HepG2 (cell line): ENCODE results near the gene CCDC136. TPM values are rescaled to one million over a fixed set of nuclear protein-coding genes. Genes with fewer than 3 reads are reported as not detected.

ENCODE experiments used
- HDAC1 ChIP-seq: sonication (generic); formaldehyde crosslinking; IDR thresholded peaks from 2 replicates; pipeline ENCODE4 v1.5.1; 2020; ENCODE audit warnings: mild to moderate bottlenecking, missing genetic modification reagents
- IKZF4 ChIP-seq: sonication (generic); formaldehyde crosslinking; IDR thresholded peaks from 2 replicates; pipeline ENCODE4 v1.5.1; 2020; ENCODE audit warnings: borderline replicate concordance, mild to moderate bottlenecking, low read depth, missing genetic modification reagents; ENCODE audit errors: not compliant biosample characterization
- MAZ ChIP-seq, 2 experiments: sonication (generic) in 1 of 2; formaldehyde crosslinking in 1 of 2; IDR thresholded peaks; 2 replicates each; pipeline versions ENCODE4 v1.5.0 to v1.6.1; 2012 to 2020; ENCODE audit warnings: low read depth in 2 of 2, mild to moderate bottlenecking in 2 of 2, borderline replicate concordance in 1 of 2, improper control_type of control experiment in 1 of 2, low read length in 1 of 2, missing genetic modification reagents in 1 of 2, moderate library complexity in 1 of 2
- RBFOX2 ChIP-seq: fragments of 200-400 bp; formaldehyde crosslinking; IDR thresholded peaks from 2 replicates; pipeline ENCODE4 v1.6.1; 2017; ENCODE audit warnings: low read depth, mild to moderate bottlenecking, low read length
- RFXAP ChIP-seq: sonication (generic); formaldehyde crosslinking; IDR thresholded peaks from 2 replicates; pipeline ENCODE4 v1.4.0; 2020; ENCODE audit warnings: missing genetic modification reagents, borderline replicate concordance
- YEATS2 ChIP-seq: sonication (generic); formaldehyde crosslinking; IDR thresholded peaks from 2 replicates; pipeline ENCODE4 v1.4.0; 2020; ENCODE audit warnings: missing genetic modification reagents, borderline replicate concordance
- ZBTB2 ChIP-seq: sonication (generic); formaldehyde crosslinking; IDR thresholded peaks from 2 replicates; pipeline ENCODE4 v1.8.0; 2022; ENCODE audit warnings: low read depth, missing genetic modification reagents
- ZNF333 ChIP-seq: sonication (generic); formaldehyde crosslinking; IDR thresholded peaks from 2 replicates; pipeline ENCODE4 v1.4.0; 2020; ENCODE audit warnings: mild to moderate bottlenecking, missing genetic modification reagents, borderline replicate concordance
- ZNF574 ChIP-seq: sonication (generic); formaldehyde crosslinking; IDR thresholded peaks from 2 replicates; pipeline ENCODE4 v1.4.0; 2020; ENCODE audit warnings: missing genetic modification reagents
- ZNF703 ChIP-seq: sonication (generic); formaldehyde crosslinking; IDR thresholded peaks from 2 replicates; pipeline ENCODE4 v1.5.1; 2020; ENCODE audit warnings: missing genetic modification reagents, mild to moderate bottlenecking, moderate library complexity, borderline replicate concordance
- polyA plus RNA-seq, 8 experiments: library from polyadenylated mRNA; depleted of rRNA in 3 of 8; stranded (reverse) in 7 of 8; unstranded in 1 of 8; fragments of >200 nt; fragmentation: Illumina TruSeq in 4 of 8; extraction: Trizol in 4 of 8; gene quantifications; 2 replicates each; pipeline versions ENCODE4 v1.2.1 to v1.2.3, GENCODE V29; 2011 to 2016; ENCODE audit warnings: low read depth in 4 of 8, missing spikeins in 1 of 8, mixed read lengths in 1 of 8; ENCODE audit not compliant: insufficient read depth in 1 of 8
- total RNA-seq, 5 experiments: library from RNA; depleted of rRNA; stranded (reverse); fragments of >200 nt; fragmentation: Illumina TruSeq; extraction: Trizol; gene quantifications; 2 replicates each; pipeline ENCODE4 v1.2.3, GENCODE V29; 2016; ENCODE audit warnings: low read depth in 1 of 5
- TF ChIP-seq, protein P1 (sequence below): IDR thresholded peaks from 2 replicates; pipeline ENCODE4 v1.6.1; 2012; ENCODE audit warnings: inconsistent platforms
- TF ChIP-seq, protein P2 (sequence below): sonication (generic); formaldehyde crosslinking; IDR thresholded peaks from 2 replicates; pipeline ENCODE4 v1.4.0; 2020; ENCODE audit warnings: missing genetic modification reagents
- TF ChIP-seq, protein P3 (sequence below): sonication (generic); formaldehyde crosslinking; IDR thresholded peaks from 2 replicates; pipeline ENCODE4 v1.4.0; 2020; ENCODE audit warnings: missing genetic modification reagents
- TF ChIP-seq, protein P4 (sequence below): sonication (generic); formaldehyde crosslinking; IDR thresholded peaks from 2 replicates; pipeline ENCODE4 v1.8.0; 2022; ENCODE audit warnings: missing genetic modification reagents, mild to moderate bottlenecking, borderline replicate concordance

CCDC136 gene
- total and polyA plus RNA-seq, 2 of the 13 experiments (the other 11 are each of a cell fraction or from before 2014, with no cell fraction given) = 0.04 to 0.38 TPM

DNA sequence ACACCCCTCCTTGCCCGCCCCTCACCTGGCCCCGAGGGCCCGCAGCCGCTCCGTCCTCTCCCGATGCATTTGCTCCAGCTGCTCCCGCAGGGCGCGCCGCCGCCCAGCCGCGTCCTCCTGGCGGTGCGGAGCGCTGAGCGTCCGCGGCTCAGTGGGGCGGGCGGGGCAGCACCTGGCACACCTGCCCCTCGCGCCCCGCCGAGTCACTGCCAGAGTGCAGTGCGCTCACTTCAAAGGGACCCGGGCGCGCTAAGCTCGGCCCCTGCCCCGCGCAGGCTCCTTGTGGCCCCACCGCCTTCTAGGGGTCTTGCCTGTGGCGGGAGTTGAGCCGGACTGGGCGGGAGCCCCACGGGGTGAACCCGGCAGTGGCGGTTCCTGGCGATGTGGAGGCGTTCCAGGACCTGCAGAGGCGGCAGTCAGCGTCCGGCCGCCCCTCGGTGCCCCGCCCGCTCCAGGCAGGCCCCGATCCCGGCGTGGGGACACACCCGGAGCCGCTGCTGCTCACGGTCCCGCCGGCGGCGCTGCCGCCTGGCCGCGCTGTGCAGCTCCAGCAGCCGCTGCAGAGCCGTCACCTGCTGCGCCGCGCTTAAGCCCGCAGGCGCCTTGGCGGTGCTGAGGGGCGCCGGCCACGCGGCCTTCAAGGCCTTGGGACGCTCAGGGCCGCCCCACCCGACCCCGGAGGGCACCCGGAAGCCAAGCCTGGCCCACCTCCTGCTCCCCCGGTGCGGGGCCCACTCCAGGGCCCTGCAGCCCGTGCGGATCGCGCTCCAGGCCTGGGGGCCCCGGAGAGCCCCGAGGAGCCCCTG, 77.6 kb downstream of the CCDC136 start (continued):
- TF ChIP-seq MAZ (IDR thresholded peaks at IDR 0.05; ENCODE audit: borderline replicate concordance, low read depth, low read length) (no peak; the same call in 1 of the 2 replicates), MAZ (CRISPR knock-in tag; IDR thresholded peaks at IDR 0.05; ENCODE audit: low read depth) (peak; percentile 84), HDAC1 (CRISPR knock-in tag) (peak; percentile 4; the same call in 1 of the 2 replicates), IKZF4 (CRISPR knock-in tag) (peak; percentile 53), ZNF333 (CRISPR knock-in tag) (peak; percentile 82; the same call in 1 of the 2 replicates), ZNF703 (CRISPR knock-in tag) (peak; percentile 43; the same call in 1 of the 2 replicates), RBFOX2 (peak; percentile 57), RFXAP (CRISPR knock-in tag) (0 out of 2 replicates have a peak, but pooled peaks have one; percentile 33), ZNF574 (peak; percentile 64), YEATS2 (no peak), ZBTB2 (CRISPR knock-in tag) (peak; percentile 54; the same call in 1 of the 2 replicates)
- TF ChIP-seq, protein P1, sequence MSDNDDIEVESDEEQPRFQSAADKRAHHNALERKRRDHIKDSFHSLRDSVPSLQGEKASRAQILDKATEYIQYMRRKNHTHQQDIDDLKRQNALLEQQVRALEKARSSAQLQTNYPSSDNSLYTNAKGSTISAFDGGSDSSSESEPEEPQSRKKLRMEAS = peak; percentile 54; the same call in 1 of the 2 replicates
- TF ChIP-seq, protein P2, sequence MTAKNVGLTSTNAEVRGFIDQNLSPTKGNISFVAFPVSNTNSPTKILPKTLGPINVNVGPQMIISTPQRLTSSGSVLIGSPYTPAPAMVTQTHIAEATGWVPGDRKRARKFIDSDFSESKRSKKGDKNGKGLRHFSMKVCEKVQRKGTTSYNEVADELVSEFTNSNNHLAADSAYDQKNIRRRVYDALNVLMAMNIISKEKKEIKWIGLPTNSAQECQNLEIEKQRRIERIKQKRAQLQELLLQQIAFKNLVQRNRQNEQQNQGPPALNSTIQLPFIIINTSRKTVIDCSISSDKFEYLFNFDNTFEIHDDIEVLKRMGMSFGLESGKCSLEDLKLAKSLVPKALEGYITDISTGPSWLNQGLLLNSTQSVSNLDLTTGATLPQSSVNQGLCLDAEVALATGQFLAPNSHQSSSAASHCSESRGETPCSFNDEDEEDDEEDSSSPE = peak; percentile 8; the same call in 1 of the 2 replicates
- TF ChIP-seq, protein P3, sequence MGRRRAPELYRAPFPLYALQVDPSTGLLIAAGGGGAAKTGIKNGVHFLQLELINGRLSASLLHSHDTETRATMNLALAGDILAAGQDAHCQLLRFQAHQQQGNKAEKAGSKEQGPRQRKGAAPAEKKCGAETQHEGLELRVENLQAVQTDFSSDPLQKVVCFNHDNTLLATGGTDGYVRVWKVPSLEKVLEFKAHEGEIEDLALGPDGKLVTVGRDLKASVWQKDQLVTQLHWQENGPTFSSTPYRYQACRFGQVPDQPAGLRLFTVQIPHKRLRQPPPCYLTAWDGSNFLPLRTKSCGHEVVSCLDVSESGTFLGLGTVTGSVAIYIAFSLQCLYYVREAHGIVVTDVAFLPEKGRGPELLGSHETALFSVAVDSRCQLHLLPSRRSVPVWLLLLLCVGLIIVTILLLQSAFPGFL (CRISPR knock-in tag) = 0 out of 2 replicates have a peak, but pooled peaks have one; percentile 60
- TF ChIP-seq, protein P4, sequence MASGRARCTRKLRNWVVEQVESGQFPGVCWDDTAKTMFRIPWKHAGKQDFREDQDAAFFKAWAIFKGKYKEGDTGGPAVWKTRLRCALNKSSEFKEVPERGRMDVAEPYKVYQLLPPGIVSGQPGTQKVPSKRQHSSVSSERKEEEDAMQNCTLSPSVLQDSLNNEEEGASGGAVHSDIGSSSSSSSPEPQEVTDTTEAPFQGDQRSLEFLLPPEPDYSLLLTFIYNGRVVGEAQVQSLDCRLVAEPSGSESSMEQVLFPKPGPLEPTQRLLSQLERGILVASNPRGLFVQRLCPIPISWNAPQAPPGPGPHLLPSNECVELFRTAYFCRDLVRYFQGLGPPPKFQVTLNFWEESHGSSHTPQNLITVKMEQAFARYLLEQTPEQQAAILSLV (CRISPR knock-in tag) = 0 out of 2 replicates have a peak, but pooled peaks have one; percentile 36
